ENCODE results near the gene KRTAP2-3.
"Not testable (repeated sequence)": the region's sequence is repeated elsewhere in the genome, so short reads cannot be mapped to it uniquely, and the experiment has no call there.

GRCh38 chr17:41083427-41083826 lies 23.5 kb upstream of the KRTAP2-3 start:
- TF ChIP-seq CTCF (conservative IDR thresholded peaks at IDR 0.05); EZH2 (IDR thresholded peaks at IDR 0.05; ENCODE audit: low read depth): not testable (repeated sequence)
